ENCODE measurements around the gene COX7A1.
"Not testable (repeated sequence)": the region's sequence is repeated elsewhere in the genome, so short reads cannot be mapped to it uniquely, and the experiment has no call there.

COX7A1 gene

DNA sequence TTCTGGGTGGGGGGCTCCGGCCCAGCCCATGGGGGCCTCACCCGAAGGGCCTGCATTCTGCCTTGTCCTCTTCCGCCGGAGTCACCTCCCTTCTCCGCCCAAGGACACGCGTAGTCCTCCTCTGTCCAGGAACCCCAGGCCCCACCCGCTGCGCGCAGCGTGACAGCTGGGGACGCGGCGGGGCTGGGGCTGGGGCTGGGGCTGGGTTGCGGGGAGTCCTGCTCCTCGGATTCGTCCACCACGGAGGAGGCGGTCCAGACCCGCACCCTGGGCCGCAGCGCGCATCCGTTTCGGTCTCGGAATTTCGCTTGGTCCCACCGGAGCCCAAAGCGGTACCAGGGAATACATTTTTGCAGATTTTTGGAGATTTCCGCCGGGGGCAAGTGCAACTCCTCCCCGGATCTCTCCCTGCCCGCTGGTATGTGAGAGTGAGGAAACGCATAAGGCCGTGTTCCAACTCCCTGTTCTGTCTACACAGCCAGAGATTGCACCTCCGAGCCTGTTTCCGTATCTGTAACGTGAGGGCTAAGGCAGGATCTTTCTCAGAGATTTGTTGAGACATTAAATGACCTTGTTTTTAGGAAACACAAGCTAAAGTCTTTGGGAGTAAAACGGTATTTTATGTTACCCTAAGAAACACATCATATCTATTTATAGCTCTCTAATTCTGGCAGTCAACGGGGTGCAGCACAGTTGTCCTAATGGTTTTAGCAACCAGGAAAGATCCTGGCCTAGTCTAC is at the start of gene COX7A1:
COX7A1 (minus strand) TSS at position 96 of the 740 bp plus-strand sequence; CDS start at position 56, 40 bp downstream.
- peak; percentile 82 for DNase-seq (ENCODE audit: low spot score)

GRCh38 chr19:36201684-36202083 is 49.4 kb upstream of the COX7A1 start:
- DNase-seq (ENCODE audit: low spot score): no peak

DNA sequence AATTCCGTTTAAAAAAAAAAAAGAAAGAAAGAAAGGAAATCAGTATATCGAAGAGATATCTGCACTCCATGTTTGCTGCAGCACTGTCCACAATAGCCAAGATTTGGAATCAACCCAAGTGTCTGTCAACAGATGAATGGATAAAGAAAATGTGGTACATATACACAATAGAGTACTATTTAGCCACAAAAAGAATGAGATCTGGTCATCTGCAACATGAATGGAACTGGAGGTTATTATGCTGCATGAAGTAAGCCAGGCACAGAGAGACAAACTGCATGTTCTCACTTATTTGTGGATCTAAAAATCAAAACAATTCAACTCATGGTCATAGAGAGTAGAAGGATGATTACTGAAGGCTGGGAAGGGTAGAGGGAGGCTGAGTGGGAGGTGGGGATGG is 45.9 kb upstream of the COX7A1 start:
- no peak for DNase-seq (ENCODE audit: low spot score)

DNA sequence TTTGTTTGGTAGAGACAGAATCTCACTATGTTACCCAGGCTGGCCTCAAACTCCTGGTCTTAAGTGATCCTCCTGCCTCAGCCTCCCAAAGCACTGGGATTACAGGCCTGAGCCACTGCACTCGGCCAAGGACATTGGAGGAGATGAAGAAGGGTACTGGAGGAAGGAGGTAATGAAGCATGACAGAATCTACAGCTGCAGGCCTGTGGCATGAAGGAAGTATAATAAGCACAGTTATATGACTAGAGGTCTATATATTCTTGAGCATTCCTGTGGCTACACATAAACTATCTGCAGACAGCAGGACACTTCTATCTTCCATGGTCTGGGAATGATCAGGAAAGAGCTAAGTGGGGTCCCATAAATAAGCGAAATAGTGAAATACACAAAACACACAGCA is 44.0 kb upstream of the COX7A1 start:
- DNase-seq (ENCODE audit: low spot score): no peak

GRCh38 chr19:36186722-36187121 is 34.5 kb upstream of the COX7A1 start:
- DNase-seq (ENCODE audit: low spot score): not testable (repeated sequence)

- DNase-seq (ENCODE audit: low spot score): no peak
Measured at GRCh38 chr19:36183245-36183628, 31.0 kb upstream of the COX7A1 start.

- DNase-seq (ENCODE audit: low spot score): no peak
Measured at GRCh38 chr19:36182612-36183244, 30.5 kb upstream of the COX7A1 start.

DNA sequence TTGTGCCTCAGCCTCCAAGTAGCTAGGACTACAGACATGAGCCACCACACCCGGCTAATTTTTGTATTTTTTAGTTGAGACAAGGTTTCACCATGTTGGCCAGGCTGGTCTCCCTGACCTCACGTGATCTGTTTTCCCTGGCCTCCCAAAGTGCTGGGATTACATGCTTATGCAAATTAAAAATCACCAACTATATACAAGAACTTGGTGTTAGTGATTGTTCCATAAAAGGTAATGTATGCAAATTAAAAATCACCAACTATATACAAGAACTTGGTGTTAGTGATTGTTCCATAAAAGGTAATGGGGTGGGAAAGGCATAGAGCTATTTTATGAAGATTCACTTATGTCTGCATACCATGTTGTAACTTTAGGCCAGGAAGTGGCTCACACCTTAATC is 26.8 kb upstream of the COX7A1 start:
- not testable (repeated sequence) for DNase-seq (ENCODE audit: low spot score)

DNA sequence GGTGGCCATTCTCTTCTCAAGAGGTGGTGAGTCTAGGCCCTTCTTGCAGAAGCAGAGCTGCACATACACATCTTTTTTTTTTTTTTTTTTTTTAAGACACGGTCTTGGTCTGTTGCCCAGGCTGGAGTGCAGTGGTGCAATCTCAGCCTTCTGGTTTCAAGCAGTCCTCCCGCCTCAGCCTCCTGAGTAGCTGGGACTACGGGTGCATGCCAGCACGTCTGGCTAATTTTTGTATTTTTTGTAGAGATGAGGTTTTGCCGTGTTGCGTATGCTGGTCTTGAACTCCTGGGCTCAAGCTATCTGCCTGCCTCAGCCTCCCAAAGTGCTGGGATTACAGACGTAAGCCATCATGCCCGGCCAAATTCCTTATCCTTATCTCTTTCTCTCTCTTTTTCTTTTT is 21.6 kb upstream of the COX7A1 start:
- DNase-seq (ENCODE audit: low spot score): not testable (repeated sequence)

DNA sequence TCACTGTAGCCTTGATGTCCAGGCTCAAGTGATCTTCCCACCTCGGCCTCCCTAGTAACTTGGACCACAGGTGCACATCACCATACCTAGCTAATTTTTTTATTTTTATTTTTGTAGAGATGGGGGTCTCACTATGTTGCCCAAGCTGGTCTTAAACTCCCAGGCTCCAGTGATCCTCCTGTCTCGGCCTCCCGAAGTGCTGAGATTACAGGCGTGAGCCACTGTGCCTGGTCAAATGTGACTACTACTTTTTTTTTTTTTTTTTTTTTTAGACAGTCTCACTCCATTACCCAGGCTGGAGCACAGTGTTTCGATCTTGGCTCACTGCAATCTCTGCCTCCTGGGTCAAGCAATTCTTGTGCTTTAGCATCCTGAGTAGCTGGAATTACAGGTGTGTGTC is 20.6 kb upstream of the COX7A1 start:
- DNase-seq (ENCODE audit: low spot score): no peak

DNA sequence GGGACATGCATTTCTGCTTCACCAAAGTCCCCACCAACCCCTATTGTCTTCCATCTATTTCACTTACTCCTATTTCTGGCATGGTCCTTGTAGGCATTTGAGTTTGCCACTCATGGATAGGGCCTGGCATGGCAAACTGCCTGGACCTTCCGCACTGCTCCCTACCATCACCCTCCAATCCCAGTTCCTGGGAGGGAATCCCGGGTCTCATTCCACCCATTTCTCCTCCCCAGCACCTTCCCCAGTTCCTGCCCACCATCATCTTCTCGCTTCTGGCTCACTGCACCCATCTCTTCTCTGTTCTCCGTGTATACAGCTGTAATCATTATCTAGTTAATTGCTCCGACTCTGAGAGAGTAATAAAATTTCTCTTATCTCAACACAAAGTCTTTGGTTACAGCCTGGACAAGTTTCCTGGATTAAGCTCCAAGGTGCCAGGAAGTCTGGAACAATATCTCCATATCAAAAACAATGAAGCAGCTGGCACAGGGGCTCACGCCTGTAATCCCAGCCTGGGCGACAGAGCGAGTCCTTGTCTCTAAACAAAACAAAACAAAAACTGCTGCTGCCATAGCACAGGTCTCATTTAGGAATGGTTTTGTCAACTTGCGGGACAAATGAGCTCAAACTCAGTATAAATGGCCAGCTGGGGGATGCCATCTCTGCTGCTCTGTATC is 17.0 kb upstream of the COX7A1 start:
- DNase-seq (ENCODE audit: low spot score): no peak

GRCh38 chr19:36163813-36164212 is 11.6 kb upstream of the COX7A1 start:
- no peak for DNase-seq (ENCODE audit: low spot score)

DNA sequence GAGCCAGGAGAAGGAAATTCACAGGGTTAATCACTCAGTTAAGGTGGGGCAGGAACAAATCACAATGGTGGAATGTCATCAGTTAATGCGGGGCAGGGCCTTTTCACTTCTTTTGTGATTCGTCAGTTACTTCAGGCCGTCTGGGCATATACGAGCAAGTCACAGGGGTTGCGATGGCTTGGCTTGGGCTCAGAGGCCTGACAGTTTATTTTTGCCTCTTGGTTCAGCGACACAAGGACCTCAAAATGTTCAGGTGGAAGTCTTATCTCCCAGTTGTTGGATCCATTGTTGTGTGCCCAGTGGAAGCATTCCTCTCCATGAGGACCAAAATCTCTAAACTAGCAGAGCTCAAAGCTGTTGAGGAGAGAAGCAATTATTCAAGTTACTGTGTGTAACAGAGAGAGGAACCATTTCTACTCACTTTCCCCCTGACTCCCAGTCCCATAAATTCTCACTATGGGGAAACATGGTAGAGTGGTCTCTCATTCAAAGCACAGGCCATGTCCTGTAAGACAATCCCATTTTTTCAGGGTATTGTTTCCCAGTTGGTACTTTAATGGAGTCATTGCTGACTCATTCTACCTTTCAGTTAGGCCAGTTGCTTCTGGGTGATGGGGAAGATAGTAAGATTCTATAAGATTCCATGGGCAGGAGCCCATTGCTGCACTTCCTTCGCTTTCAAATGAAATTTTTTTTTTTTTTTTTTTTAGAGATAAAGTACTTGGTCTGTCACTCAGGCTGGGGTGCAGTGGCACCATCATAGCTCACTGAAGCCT is 8.8 kb upstream of the COX7A1 start:
- no peak for DNase-seq (ENCODE audit: low spot score)

DNA sequence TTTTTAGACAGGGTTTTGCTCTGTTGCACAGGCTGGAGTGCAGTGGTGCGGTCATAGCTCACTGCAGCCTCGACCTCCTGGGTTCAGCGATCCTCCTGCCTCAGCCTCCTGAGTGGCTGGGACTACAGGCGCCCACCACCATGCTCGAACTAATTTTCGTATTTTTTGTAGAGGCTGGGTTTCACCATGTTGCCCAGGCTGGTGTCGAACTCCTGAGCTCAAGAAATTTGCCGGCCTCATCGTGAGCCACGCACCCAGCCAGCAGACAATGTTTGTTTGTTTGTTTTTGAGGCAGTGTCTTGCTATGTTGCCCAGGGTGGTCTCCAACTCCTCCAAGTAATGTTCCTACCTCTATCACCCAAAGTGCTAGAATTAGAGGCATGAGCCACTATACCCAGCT is 879 bp upstream of the COX7A1 start:
- no peak for DNase-seq (ENCODE audit: low spot score)

- peak; percentile 57 for DNase-seq (ENCODE audit: low spot score)
Measured at GRCh38 chr19:36152019-36152351, 262 bp downstream of the COX7A1 start.

DNA sequence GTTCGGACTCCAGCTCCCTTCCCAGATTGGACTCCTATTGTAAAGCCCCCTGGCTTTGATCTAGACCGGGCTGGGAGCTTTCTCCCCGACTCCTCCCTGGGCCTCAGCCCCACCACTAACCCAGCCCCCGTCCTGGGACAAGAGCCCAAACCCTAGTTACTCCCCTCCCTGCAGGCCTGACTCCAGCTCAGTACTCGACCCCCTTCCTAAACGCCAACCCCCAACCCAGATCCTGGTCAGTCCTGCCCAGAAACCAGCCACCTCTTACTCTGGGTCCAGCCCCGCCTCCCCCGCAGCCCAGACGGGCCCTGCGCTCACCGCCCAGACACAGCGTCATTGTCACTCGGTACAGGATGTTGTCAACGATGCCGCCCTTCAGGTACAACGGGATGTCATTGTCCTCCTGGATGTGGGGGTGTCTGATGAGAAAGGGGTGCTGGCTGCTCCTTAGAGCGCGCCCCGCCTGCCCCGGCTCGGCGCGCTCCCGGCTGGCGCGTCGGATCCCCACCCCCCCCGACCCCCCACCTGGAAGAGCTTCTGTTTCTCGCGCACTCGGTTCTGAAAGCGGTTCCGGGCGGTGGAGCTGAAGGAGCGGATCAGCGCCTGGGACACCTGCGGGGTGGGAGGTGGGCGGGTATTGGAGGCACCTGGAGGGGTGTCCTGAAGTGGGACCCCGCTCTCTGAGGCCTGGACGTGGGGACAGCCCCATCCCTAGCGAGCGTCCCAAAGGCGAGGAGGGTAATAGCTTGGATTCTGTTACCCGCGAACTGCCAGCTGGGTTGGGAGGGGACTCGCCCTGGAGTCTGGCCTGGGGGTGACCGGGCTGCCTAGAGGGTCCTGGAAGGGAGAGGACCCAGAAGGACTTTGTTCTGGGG is 866 bp downstream of the COX7A1 start:
- DNase-seq (ENCODE audit: low spot score): peak; percentile 68

- DNase-seq (ENCODE audit: low spot score): no peak
Measured at GRCh38 chr19:36150586-36150985, 1.7 kb downstream of the COX7A1 start.

GRCh38 chr19:36149673-36150406 is 2.4 kb downstream of the COX7A1 start:
- DNase-seq (ENCODE audit: low spot score): no peak

DNA sequence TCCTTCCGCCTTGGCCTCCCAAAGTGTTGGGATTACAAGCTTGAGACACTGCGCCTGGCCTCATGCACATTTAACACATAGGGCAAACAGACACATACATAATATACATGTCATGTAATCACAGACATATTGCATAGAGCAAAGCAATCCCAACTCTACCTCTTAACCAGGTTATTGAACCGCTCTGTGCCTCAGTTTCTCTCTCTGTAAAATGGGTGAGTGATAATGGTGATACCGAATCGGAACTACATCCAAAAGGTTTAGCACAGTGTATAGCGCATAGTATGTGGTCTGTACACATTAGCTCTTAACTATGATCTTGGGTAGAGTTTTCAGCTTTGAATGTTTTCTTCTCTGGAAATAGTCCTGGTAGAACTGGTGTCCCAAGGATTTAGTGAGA is 7.6 kb downstream of the COX7A1 start:
- no peak for DNase-seq (ENCODE audit: low spot score)

GRCh38 chr19:36142496-36142895 is 9.8 kb downstream of the COX7A1 start:
- no peak for DNase-seq (ENCODE audit: low spot score)

- no peak for DNase-seq (ENCODE audit: low spot score)
Measured at GRCh38 chr19:36142046-36142445, 10.2 kb downstream of the COX7A1 start.

Data from AG08396 (cell line).